ENCODE data around the gene EDC3.

The EDC3 gene

GRCh38 chr15:74656935-74657535 lies 38.8 kb downstream of the EDC3 start:
- H3K4me3 ChIP-seq (ENCODE audit: control insufficient read depth, low read depth, low read length), result no peak overlapping the region
- TF ChIP-seq CTCF (conservative IDR thresholded peaks at IDR 0.05; ENCODE audit: control insufficient read depth, insufficient read depth, low read depth, low read length), result no peak
- no peak for DNase-seq (ENCODE audit: low read depth)

- no peak for DNase-seq (ENCODE audit: low read depth)
- no peak overlapping the region for H3K4me3 ChIP-seq (ENCODE audit: control insufficient read depth, low read depth, low read length)
- TF ChIP-seq CTCF (conservative IDR thresholded peaks at IDR 0.05; ENCODE audit: control insufficient read depth, insufficient read depth, low read depth, low read length), result no peak
Observed at GRCh38 chr15:74655424-74655823, 40.4 kb downstream of the EDC3 start.

- peak; percentile 86 for DNase-seq (ENCODE audit: low read depth)
- H3K4me3 ChIP-seq (ENCODE audit: control insufficient read depth, low read depth, low read length), result no peak overlapping the region
Observed at GRCh38 chr15:74653426-74654102, 42.3 kb downstream of the EDC3 start.

GRCh38 chr15:74651242-74651741 lies 44.5 kb downstream of the EDC3 start:
- DNase-seq (ENCODE audit: low read depth), result peak; percentile 70
- no peak overlapping the region for H3K4me3 ChIP-seq (ENCODE audit: control insufficient read depth, low read depth, low read length)
- TF ChIP-seq CTCF (conservative IDR thresholded peaks at IDR 0.05; ENCODE audit: control insufficient read depth, insufficient read depth, low read depth, low read length), result no peak

More at GRCh38 chr15:74653426-74654102, 42.3 kb downstream of the EDC3 start:
- no peak for TF ChIP-seq CTCF (conservative IDR thresholded peaks at IDR 0.05; ENCODE audit: control insufficient read depth, insufficient read depth, low read depth, low read length)

GRCh38 chr15:74648051-74648842 lies 47.6 kb downstream of the EDC3 start:
- no peak for DNase-seq (ENCODE audit: low read depth)
- no peak for TF ChIP-seq CTCF (conservative IDR thresholded peaks at IDR 0.05; ENCODE audit: control insufficient read depth, insufficient read depth, low read depth, low read length)
- no peak overlapping the region for H3K4me3 ChIP-seq (ENCODE audit: control insufficient read depth, low read depth, low read length)

- TF ChIP-seq CTCF (conservative IDR thresholded peaks at IDR 0.05; ENCODE audit: control insufficient read depth, insufficient read depth, low read depth, low read length), result no peak
- no peak for DNase-seq (ENCODE audit: low read depth)
- no peak overlapping the region for H3K4me3 ChIP-seq (ENCODE audit: control insufficient read depth, low read depth, low read length)
Observed at GRCh38 chr15:74646480-74646879, 49.3 kb downstream of the EDC3 start.

All from fibroblast of mammary gland (primary cell).